Muscle of arm (tissue), 12 donors: ENCODE data around the gene ADAR. TPM values are rescaled to one million over a fixed set of nuclear protein-coding genes. Genes with fewer than 3 reads are reported as not detected.

Source experiments
- polyA plus RNA-seq, 12 donors: library from polyadenylated mRNA; unstranded; fragments of 120-200 nt; gene quantifications; one replicate each; pipeline ENCODE4 v1.2.1, GENCODE V29; 2013; ENCODE audit not compliant: insufficient read length in 12 of 12

The ADAR gene
- polyA plus RNA-seq, 12 donors, result 40.0 to 249 (median 53.3) TPM

Other genes with a start within 250 kb of the ADAR start
- 1 to 10 TPM in 11 of 12 donors, not detected in 1; 2.8 to 9.8 (median 4.6) TPM for gene IL6R, start 202.8 kb downstream of the ADAR start, polyA plus RNA-seq
- 10 to 100 TPM in 1 of 12 donors, 1 to 10 TPM in 9, under 1 TPM in 1, not detected in 1; 0.95 to 11.3 (median 2.6) TPM for gene TDRD10, start 106.0 kb downstream of the ADAR start, polyA plus RNA-seq
- 10 to 100 TPM in 6 of 12 donors, 1 to 10 TPM in 5, not detected in 1; 7.5 to 13.1 (median 10.0) TPM for gene SHE, start 105.8 kb downstream of the ADAR start, polyA plus RNA-seq
- gene UBE2Q1, start 49.5 kb downstream of the ADAR start, polyA plus RNA-seq, result 100 to 1,000 TPM in 1 of 12 donors, 10 to 100 TPM in 10, not detected in 1; 32.0 to 101 (median 64.2) TPM
- 1 to 10 TPM in 2 of 12 donors, under 1 TPM in 8, not detected in 2; 0.10 to 2.1 (median 0.19) TPM for gene CHRNB2, start 40.4 kb downstream of the ADAR start, polyA plus RNA-seq